HG02970 (cell line): ENCODE results near the gene DUSP14.

Source experiments
- ATAC-seq: cut with Tn5 transposase; IDR thresholded peaks from one replicate; pipeline ENCODE4 v1.9.1; 2021; ENCODE audit warnings: mild to moderate bottlenecking, moderate library complexity, moderate number of reproducible peaks; ENCODE audit not compliant: unreplicated experiment, low FRiP score

DUSP14 gene

DNA sequence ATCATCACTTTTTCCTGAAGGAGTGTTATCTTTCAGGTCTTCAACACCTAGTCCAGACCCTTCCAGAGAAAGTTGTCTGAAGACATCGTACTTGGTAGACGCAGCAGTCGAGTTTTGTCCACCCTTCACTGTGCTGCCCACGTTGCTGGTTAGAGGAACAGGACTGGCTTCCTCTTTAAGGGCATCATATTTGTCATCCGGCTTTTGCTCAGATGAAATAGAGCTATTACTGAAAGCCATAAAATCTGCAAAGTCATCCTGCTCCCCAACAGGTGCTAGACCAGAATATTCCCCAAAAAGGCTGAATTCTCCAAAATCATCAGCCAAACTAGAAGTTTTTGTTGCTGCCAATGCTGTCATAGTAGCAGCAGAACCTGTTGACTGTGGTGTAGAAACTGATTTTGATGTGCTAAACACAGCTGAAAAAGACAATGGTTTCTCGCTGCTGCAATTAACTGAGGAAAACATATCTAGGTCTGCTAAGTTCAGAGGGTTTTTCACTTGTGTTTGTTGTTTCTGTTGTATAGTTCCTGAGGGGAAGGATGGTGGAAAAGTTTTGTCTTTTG, 63.8 kb downstream of the DUSP14 start:
- no peak for ATAC-seq

DNA sequence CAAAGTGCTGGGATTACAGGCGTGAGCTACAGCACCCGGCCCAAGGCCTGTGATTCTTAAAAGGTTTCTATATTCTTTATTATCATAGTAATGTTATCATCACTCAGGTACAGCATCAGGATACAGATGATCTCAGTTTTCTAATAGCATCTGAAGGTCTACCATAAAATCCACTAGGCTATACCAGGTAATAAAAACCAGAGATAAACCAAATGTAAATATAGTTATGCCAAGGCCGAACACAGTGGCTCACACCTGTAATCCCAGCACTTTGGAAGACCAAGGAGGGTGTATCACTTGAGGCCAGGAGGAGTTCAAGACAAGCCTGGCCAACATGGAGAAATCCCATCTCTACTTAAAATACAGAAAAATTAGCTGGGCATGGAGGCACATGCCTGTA, 65.7 kb downstream of the DUSP14 start:
- no peak for ATAC-seq

DNA sequence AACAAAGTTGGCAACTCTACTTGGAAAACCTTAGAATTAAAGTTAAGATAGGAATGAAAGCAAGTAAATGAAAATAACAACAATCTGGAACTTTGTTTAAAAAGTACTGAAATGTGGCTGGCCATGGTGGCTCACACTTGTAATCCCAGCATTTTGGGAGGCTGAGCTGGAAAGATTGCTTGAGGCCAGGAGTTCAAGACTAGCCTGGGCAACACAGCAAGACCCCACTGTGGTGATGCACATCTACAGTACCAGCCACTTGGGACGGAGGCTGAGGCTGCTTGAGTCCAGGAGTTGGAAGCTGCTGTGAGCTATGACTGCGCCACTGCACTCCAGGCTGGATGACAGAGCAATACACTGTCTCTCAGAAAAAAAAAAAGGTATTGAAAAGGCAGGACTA, 67.8 kb downstream of the DUSP14 start:
- no peak for ATAC-seq

GRCh38 chr17:37558299-37558698, 68.6 kb downstream of the DUSP14 start:
- no peak for ATAC-seq

GRCh38 chr17:37562016-37562745, 72.5 kb downstream of the DUSP14 start:
- no peak for ATAC-seq
